Right lobe of liver (tissue), 4 donors: ENCODE data around the gene GJC2.

Experiments used
- CTCF ChIP-seq, 4 donors: fragments of 200-600 bp in 3 of 4; fragments of 450-650 bp in 1 of 4; IDR thresholded peaks; one replicate each; pipeline versions ENCODE4 v1.5.1 to v1.8.0; 2016 to 2022; ENCODE audit warnings: antibody characterized with exemption in 4 of 4, mild to moderate bottlenecking in 2 of 4
- POLR2A ChIP-seq: fragments of 450-650 bp; IDR thresholded peaks from one replicate; pipeline ENCODE4 v1.6.1; 2017; ENCODE audit warnings: antibody characterized with exemption, mild to moderate bottlenecking
- donor health status: DM: no; HTN: no; CAD: no.
- donor health status: DM: no; HTN: no; CAD: no.
- donor health status: DM: no; HTN: yes; CAD: no.

- TF ChIP-seq POLR2A (no peak), CTCF (IDR thresholded peaks at IDR 0.05) (no peak)
These were observed 31.4 kb downstream of the GJC2 start for GRCh38 chr1:228180959-228181644.
